Spleen (tissue), 7 donors: ENCODE results near the gene FGD4.

Experiments used
- CTCF ChIP-seq, 11 experiments: fragments of 200-600 bp in 7 of 11; fragments of 450-650 bp in 4 of 11; sonication (generic) in 4 of 11; IDR thresholded peaks in 8 of 11; conservative IDR thresholded peaks in 3 of 11; 1 replicate in 7 of 11; 2 replicates in 4 of 11; pipeline versions ENCODE4 v1.4.0 to v1.8.0; 2016 to 2021; ENCODE audit warnings: antibody characterized with exemption in 11 of 11, inconsistent platforms in 4 of 11, mild to moderate bottlenecking in 1 of 11
- POLR2A ChIP-seq, 3 donors: fragments of 450-650 bp; IDR thresholded peaks; one replicate each; pipeline ENCODE4 v1.5.1; 2017; ENCODE audit warnings: antibody characterized with exemption in 3 of 3, mild to moderate bottlenecking in 1 of 3
- POLR2AphosphoS5 ChIP-seq, 3 donors: sonication (generic); formaldehyde crosslinking; IDR thresholded peaks; one replicate each; pipeline ENCODE4 v1.5.1; 2017; ENCODE audit warnings: antibody characterized with exemption in 3 of 3
- donor health status: DM: no; HTN: no; CAD: no; lungs with moderate emphysema.
- donor health status: DM: no; HTN: no; CAD: no.
- donor health status: DM: no; HTN: no; CAD: no.

- TF ChIP-seq POLR2AphosphoS5 (IDR thresholded peaks at IDR 0.05): no peak
- TF ChIP-seq POLR2A (IDR thresholded peaks at IDR 0.05): no peak
- no peak for TF ChIP-seq CTCF (IDR thresholded peaks at IDR 0.05 in 8 of 11, conservative IDR thresholded peaks at IDR 0.05 in 3 of 11)
These were observed 293.0 kb downstream of the FGD4 start for GRCh38 chr12:32692358-32692757.
